LNCaP clone FGC (cell line): ENCODE data around the gene SMARCA2.
A peak's percentile ranks its signal among the peaks of the same experiment; 100 is the strongest.

Experiments
- DNase-seq: peaks from one replicate; pipeline ENCODE4 v3.0.0-alpha.2; 2011; ENCODE audit warnings: low read depth
- H3K4me3 ChIP-seq: 2 replicates; pipeline ENCODE4 v1.5.1; 2011; ENCODE audit warnings: mild to moderate bottlenecking, low read depth, low read length, control low read depth
- TF ChIP-seq, protein P1 (sequence below): IDR thresholded peaks from 2 replicates; pipeline ENCODE4 v1.5.1; 2012; ENCODE audit warnings: mild to moderate bottlenecking; ENCODE audit not compliant: control insufficient read depth, insufficient read depth; ENCODE audit errors: extremely low read depth

SMARCA2 gene

DNA sequence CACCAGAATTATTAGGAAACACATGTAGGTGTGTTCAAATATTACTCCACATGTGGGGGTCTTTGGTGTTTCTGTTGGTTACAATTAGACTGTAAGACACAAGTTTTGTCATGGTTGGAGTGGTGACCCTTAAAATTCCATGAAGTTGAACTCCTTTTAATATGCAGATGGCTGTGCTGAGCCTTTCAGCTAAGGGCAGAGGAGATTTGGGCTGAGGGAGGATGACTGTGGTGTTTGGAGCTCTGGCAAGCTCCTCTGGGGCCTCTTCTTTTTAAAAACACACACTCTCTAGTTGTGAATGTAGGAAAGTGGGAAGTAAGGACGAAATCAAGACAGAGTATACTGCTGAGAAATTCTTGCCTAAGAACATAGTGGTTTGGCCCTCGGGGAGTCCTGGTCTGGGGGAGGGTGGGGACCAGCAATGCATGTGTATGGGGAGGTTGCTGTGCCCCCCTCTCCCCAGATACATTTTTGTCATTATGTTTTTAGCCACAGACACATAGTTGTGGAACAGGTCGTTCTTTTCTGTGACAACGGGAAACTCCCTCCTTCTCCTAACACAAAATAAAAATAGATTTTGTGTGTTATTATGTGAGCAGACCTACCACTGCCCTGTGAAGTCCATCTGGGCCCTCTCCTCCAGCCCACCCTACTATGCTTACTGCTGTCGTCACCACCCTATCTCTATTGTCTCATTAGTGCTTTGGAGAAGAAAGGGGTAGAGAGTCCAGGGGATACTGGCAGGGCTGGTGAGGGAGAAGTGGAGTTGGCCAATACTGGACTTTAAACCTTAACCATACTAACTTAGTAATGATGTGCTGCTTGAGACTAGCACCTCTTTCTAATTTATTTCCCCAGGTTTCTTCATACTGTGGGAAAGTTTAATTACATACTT is 10.0 kb downstream of the SMARCA2 start:
- no peak overlapping the region for H3K4me3 ChIP-seq
- DNase-seq, result no peak
- TF ChIP-seq, protein P1, sequence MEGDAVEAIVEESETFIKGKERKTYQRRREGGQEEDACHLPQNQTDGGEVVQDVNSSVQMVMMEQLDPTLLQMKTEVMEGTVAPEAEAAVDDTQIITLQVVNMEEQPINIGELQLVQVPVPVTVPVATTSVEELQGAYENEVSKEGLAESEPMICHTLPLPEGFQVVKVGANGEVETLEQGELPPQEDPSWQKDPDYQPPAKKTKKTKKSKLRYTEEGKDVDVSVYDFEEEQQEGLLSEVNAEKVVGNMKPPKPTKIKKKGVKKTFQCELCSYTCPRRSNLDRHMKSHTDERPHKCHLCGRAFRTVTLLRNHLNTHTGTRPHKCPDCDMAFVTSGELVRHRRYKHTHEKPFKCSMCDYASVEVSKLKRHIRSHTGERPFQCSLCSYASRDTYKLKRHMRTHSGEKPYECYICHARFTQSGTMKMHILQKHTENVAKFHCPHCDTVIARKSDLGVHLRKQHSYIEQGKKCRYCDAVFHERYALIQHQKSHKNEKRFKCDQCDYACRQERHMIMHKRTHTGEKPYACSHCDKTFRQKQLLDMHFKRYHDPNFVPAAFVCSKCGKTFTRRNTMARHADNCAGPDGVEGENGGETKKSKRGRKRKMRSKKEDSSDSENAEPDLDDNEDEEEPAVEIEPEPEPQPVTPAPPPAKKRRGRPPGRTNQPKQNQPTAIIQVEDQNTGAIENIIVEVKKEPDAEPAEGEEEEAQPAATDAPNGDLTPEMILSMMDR, result no peak

DNA sequence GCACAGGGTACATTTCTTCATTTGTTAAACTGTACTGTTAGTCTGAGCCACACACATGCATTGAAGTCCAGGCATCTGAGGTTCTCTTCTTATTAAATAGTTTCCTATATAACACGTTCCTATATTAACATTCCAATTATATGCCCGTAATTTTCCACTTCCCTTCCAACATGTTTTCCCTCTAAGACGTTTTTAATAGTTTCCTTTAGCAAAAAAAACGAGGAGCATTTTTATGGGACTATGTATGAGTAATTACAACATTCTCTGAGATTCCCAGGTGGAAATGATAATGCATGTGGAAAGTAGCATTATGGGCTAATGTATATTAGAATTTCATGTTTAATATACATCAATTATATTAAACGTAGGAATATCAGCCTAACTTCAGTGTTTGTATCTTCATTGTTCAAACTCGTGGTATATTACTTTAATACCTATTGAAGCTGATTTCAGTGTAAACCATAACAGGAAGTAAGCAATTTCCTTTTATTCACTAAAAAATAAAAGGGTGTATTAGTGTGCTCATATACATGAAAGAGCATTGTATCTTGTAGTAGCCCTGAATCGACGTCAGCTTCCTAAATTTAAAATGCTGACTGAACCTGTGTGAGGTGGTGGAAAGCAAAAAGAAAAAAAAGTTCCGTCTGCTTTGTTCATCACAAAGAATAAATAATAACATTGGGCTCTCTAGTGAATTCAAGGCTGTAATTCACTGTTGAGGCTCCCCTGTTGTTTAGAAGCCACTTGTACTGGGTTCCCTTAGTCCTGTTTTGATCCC is 11.3 kb downstream of the SMARCA2 start:
- H3K4me3 ChIP-seq, result no peak overlapping the region
- TF ChIP-seq, protein P1, result no peak
- DNase-seq, result no peak

DNA sequence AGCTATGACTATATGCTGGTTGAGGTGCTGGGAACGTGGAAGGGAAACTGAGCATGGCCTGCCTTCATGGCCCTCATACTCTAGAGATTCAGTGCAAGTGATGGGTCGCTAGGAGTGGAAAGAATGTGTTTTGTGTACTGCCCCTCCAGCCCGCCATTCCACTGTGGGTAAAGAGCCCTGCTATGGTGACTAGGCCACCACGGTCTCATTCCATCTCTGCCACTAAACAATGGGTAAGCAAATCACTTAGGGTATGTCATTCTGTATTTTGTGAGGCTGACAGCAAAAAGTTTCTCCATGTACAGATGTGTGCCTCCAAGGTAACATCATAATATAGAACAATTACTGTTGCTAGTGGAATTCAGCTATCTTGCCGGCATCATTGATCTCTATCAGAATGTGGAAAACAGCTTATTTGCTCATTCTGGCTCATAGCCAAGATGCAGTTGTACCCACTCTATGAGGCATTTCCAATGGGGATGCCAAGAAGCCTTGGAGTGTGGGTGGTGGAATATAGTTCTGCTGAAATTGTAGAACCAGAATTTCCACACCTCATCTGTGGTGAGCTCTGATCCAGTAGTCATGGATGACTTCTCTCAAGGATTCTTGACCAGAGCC is 12.5 kb downstream of the SMARCA2 start:
- no peak overlapping the region for H3K4me3 ChIP-seq
- no peak for DNase-seq
- TF ChIP-seq, protein P1, result no peak

DNA sequence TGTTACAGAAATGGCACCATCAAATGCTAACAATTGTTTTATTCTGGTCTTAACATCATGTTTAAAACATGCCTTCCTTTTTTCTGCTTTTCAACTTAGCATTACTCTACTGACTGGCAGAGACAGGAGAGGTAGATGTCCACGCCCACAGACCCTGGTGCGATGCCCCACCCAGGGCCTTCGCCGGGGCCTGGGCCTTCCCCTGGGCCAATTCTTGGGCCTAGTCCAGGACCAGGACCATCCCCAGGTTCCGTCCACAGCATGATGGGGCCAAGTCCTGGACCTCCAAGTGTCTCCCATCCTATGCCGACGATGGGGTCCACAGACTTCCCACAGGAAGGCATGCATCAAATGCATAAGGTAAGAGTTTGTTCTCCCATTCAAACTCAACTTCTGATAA is 13.7 kb downstream of the SMARCA2 start:
- TF ChIP-seq, protein P1, result no peak
- DNase-seq, result no peak
- no peak overlapping the region for H3K4me3 ChIP-seq

DNA sequence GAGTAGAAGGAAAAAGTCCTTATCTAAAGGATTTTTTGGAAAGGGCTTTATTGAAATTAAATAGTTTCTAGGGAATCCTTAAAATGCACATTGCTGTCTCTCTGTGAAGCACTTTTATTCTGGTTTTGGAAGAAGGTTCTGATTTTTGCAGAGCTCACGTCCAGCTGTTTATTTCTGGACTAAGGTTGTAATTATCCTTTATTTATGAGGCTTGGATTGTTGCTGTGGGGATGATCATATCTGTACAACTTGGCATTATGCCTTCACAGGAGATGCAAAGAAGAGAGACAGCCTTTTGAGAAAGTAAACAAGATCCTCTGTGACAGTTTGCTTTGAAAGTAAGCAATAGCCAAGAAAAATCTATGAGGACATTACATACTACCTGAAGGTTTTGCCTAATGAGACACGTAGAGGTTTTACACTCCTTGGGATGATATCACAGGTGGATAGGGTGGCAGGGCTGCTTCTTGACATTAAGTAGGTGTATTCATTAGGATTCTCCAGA is 14.6 kb downstream of the SMARCA2 start:
- DNase-seq, result peak; percentile 95
- TF ChIP-seq, protein P1, result no peak
- no peak overlapping the region for H3K4me3 ChIP-seq

DNA sequence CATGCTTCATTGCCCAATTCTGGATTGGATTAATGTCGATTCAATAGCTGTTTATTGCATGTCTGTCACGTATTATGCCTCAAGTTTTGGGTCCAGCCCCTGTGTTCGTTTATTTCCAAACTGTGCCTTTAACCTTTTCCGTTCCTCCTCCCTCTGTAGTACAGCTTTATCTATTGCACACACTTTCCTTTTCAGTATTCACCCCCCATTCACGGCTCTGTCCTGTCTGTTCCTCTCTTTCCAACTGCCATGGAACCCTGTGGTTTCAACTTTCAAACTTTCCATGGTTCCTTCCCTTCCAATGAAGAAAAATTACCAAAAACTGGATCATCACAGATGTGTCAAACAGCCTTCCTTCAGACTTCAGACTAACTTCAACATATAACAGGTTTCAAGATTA is 17.1 kb downstream of the SMARCA2 start:
- TF ChIP-seq, protein P1, result no peak
- no peak overlapping the region for H3K4me3 ChIP-seq

More for the DNA sequence above, 17.1 kb downstream of the SMARCA2 start:
- DNase-seq, result no peak
